Measurements from ENCODE around the gene CYP11A1. TPM values are rescaled to one million over a fixed set of nuclear protein-coding genes. Genes with fewer than 3 reads are reported as not detected.

CYP11A1 gene
- total RNA-seq, 1 experiment from 2014 or later, result not detected

DNA sequence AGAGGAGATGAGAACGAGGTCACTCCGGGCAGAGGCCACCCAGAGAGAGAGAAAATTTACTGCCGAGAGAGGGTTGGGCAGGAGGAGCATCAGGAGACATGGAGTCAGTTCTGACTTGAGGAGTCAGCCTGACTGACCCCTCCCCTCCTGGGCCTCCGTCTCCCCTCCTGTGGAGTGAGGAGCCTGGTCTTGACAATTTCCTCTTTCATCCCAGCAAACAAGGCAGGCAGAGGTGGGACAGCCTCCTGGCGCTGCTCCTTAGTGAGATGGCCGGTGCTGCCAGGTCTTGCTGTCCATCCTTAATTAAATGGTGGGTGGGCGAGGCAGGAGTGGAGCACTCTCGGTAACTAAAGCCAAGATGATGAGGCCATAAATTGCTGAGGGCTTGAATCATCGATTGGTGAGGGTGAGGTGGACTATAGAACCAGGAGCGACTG, 60.6 kb downstream of the CYP11A1 start:
- no peak for DNase-seq (ENCODE audit: extremely low read depth, low read depth)

DNA sequence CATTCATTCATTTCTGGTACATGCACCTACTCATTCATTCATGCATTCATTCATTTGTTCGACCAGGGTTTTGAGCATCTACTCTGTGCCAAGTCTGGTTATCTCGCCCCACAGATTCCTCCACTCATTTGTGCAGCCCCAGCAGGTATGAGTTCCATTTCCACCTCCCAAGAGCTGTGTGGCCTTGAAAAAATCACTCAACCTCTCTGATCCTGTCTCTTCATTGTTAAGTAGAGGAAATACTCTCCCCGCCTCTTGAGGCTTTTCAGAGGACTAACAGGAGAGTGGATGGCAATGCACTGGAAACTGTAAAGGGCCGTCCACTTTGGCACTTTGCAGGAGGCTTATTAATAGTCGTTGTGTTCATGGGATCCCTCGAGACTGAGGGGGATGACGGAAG, 61.8 kb downstream of the CYP11A1 start:
- no peak for DNase-seq (ENCODE audit: extremely low read depth, low read depth)

DNA sequence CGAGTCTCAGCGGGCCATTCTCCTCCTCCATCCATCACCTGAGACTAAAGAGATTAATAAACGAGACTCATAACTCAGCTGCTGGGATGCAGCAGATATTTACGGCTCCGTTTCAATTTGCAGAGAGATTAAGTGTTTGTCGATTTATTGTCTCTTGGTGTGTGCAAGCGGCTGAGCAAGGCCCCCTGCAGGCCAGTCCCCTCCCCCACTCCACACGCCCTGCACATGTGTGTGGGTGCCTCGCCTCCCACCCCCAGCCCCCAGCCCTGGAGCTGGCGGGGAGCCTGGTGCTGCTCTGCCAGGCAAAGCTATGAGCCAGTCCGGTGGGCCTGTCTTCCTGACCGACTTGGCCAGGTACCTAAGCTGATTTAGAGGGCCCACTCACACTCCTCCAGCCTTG, 63.0 kb downstream of the CYP11A1 start:
- no peak for DNase-seq (ENCODE audit: extremely low read depth, low read depth)

DNA sequence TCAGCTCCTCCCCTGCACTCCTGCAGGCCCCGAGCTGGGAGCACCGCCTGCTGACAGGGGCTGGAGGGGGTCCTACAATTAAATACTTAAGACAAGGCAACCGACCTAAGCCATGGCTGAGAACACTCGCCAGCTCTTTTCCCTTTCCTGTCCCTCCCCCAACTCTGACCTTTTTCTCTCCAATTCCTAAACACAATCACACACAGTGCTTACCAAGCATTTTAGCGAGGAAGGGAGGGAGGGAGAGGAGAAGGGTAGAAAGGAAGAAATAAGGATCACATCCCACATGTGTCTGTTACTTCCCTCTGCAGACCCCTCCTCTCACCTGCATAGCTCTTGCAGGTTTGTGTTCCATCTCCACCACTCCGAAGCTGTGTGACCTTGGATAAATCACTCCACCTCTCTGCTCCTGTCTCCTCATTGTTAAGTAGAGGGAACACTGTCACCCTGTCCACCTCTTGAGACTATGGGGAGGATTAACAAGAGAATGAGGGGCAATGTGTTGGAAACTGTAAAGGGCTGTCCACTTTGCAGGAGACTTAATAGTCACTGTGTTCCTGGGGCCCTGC, 63.6 kb downstream of the CYP11A1 start:
- no peak for DNase-seq (ENCODE audit: extremely low read depth, low read depth)

GRCh38 chr15:74302821-74303359, 64.6 kb downstream of the CYP11A1 start:
- DNase-seq (ENCODE audit: extremely low read depth, low read depth), result no peak

DNA sequence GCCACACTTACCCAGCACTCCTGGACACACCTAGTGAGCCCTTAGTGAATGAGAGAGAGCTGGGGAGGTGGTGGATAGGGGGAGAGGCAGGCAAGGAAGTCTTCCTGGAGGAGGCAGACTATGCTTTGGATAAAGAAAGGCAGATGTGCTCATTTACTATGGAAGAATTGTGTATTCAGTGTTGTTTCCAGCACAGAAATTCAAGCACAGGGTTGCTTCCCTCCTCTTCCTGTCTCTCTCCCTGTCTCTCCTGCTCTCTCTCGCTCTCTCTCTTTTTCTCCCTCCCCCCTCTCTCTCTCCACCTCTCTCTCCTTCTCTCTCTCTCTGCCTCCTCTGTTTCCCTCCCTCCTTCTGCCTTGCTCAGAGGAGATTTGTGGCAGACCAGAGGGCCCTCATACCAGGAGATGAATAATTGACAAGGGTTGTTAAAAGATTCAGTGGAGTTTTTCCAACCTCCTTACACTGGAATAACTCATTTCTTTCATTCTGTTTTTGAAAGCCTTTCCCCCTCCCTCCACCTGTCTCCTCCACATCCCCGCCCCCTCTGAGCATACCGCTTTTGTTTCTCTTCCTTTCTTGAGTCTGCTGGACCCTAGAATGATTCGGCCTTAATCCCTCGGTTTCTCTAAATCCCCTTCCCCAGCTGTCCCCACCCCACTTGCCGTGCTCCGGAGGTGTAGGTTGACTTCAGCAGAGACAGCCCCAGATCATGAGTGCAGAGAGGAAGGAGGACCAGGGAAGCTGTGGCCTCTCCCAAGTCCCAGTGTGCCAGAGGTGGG, 65.7 kb downstream of the CYP11A1 start:
- no peak for DNase-seq (ENCODE audit: extremely low read depth, low read depth)

DNA sequence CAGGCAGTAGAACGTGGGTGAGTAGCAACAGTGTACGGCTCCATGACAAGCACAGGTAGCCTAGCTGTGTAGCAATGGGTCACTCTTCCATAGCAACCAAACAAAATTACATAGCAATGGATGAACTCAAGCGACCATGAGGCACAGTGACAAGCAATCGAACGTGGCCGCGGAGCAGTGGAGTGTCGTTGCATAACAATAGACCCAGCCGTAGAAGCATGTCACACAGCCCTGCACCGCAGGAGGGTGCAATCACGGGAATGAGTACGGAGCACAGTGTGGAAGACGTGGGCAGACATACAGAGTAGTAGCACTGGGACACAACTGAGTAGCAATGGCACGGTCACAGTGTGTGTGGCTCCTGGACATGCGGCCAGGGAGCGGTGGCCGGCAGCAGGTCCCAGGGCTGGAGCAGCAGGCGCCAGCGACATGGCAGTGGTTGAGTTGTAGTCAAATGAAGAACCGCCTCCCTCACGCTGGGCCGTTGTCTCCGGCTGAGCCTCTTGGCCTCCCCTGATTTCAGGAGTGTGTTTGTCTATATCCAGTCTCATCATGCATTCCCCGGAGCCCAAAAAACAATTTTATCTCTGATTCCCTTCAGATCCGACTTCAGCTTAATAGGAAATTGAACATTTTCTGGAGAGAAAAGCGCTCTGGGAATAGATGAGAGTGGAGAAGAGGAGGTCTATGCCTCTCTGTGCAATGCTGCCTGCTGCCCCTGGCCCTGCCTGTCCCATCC, 67.2 kb downstream of the CYP11A1 start:
- DNase-seq (ENCODE audit: extremely low read depth, low read depth), result no peak

- no peak for DNase-seq (ENCODE audit: extremely low read depth, low read depth)
Observed at GRCh38 chr15:74297887-74298286, 69.6 kb downstream of the CYP11A1 start.

DNA sequence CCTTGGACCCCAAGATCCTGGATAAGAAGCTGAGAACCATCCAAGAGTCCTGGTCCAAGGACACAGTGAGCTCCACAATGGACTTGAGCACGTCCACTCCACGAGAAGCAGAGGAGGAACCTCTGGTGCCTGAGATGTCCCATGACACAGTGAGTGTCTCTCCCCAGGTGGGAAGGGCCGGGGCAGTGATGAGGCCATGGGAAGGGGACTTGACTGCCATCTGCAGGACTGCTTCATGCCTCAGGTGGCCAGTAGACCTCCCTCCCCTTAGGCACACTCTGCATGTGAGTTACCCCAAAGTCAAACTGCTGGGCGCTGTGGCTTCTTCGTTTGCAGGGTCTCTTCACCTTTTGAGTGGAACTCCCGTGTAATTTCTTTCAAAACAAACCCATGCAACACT, 71.6 kb downstream of the CYP11A1 start:
- no peak for DNase-seq (ENCODE audit: extremely low read depth, low read depth)

DNA sequence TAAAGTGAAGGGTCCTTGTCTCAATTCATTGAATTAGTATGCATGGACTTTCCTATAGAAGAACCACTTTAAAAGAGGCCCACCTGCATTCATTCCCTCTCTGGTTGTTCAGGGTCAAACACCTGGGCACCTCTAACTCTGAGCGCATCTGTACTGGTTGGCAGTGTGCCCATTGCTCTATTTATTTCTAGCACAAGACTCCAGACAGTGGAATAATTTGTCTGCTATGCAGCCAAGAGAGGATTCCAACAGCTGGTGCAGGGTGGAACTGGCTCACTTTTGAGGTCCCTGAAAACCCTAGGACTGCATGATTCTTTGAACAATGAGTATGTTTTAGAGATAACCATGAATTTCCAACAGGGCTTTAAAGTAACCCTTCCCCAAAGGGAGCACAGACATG, 73.4 kb downstream of the CYP11A1 start:
- DNase-seq (ENCODE audit: extremely low read depth, low read depth), result no peak

GRCh38 chr15:74293021-74293810, 74.2 kb downstream of the CYP11A1 start:
- no peak for DNase-seq (ENCODE audit: extremely low read depth, low read depth)

DNA sequence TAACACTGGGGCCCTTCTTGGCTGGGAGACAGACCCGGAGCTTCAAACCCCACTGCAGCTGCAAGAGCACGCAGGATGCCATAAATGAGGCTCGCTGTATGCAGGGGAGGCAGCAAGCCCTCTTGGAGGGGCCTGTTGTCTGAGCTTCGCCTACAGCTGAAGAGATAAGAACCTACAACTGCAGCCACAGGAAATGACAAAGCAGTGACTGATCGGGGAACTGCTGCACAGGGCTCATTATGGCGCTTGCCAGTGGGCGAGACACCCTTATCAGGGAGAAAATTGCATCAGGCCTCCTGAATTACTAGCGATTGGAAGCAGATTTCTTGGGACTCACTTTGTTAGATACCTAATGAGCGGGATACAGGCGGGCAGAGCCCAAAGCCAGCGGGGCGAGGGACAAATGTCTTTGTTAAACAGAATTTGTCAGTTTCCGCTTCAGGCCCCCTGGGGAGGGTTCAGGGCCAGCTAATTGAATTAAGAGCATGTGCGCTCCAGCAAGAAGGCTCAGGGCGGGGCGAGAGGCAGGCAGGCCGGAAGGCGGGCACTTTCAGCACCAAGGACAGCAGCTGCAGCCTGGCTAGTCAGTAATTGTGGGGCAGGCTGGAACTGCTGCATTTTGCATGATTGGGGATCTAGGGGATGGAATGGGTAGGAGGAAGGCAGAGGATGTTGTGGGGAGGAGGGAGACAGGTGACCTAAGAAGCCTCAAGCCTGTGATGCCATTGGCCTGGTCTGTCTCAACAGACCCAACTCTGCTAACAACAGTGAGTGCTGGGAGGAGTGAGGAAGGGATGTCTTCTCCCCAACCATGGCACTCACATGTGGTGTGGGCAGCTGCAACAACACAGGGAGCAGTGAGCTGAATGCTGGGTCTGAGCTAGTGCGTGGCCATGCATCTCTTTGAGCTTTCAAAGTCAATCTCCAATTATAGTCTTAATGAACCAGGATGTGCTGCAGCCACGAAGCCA, 76.1 kb downstream of the CYP11A1 start:
- DNase-seq (ENCODE audit: extremely low read depth, low read depth), result peak; percentile 60

GRCh38 chr15:74290645-74291044, 76.8 kb downstream of the CYP11A1 start:
- no peak for DNase-seq (ENCODE audit: extremely low read depth, low read depth)

DNA sequence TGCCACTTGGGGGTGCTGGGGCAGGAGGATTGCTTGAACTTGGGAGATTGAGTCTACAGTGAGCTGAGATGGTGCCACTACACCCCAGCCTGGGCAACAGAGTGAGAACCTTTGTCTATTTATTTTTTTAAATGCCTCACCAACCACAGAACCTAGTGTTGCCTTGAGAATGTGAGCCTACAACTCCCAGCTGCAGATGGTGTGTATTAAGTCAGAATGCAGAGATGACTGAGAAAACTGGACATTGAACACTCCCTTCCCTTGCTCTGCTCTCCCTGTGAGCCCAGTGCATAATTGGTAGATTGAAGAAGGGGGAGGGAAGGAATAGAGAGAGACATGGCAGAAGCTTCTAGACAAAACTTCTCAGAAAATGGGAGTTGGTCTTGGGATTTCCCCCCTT, 77.8 kb downstream of the CYP11A1 start:
- no peak for DNase-seq (ENCODE audit: extremely low read depth, low read depth)

Small RNA genes lying within 50 kb of the gene (small RNA-seq; reads per million reads assigned to genes)
- 0 reads per million in 2 experiments for gene MIR6881

Other genes starting within 250 kb of the CYP11A1 start
- gene ISLR2, start 237.1 kb downstream of the CYP11A1 start, total RNA-seq (2014; rRNA removed; shearing (Covaris generic)), result not detected in 2 replicates
- gene ISLR, start 193.9 kb downstream of the CYP11A1 start, total RNA-seq (2014; rRNA removed; shearing (Covaris generic)), result not detected in 2 replicates
- 0.17 and 0.29 TPM in 2 replicates for gene STRA6, start 164.9 kb downstream of the CYP11A1 start, total RNA-seq (2014; rRNA removed; shearing (Covaris generic))
- gene CCDC33, start 131.3 kb downstream of the CYP11A1 start, total RNA-seq (2014; rRNA removed; shearing (Covaris generic)), result 0.12 TPM in 1 of 2 replicates, not detected in the other
- gene SEMA7A, start 66.3 kb upstream of the CYP11A1 start, total RNA-seq (2014; rRNA removed; shearing (Covaris generic)), result 0.12 and 0.20 TPM in 2 replicates
- gene UBL7, start 93.5 kb upstream of the CYP11A1 start, total RNA-seq (2014; rRNA removed; shearing (Covaris generic)), result 39.8 and 47.7 TPM in 2 replicates
- 2.1 and 2.8 TPM in 2 replicates for gene ARID3B, start 173.6 kb upstream of the CYP11A1 start, total RNA-seq (2014; rRNA removed; shearing (Covaris generic))
- 37.8 and 49.8 TPM in 2 replicates for gene CLK3, start 248.2 kb upstream of the CYP11A1 start, total RNA-seq (2014; rRNA removed; shearing (Covaris generic))

Measured in NCI-H460 (cell line).